Measurements from ENCODE around the gene NOTCH2.

NOTCH2 gene

GRCh38 chr1:119898981-119899720, 170.3 kb downstream of the NOTCH2 start:
- DNase-seq: no peak

GRCh38 chr1:119898530-119898929, 170.9 kb downstream of the NOTCH2 start:
- DNase-seq: no peak

- no peak for DNase-seq
These were observed 173.2 kb downstream of the NOTCH2 start, which contains the start of gene ADAM30 for GRCh38 chr1:119896303-119896702. ADAM30 (minus strand) TSS chr1:119896515; CDS start chr1:119896336, 179 bp downstream.

- no peak for DNase-seq
These were observed 174.4 kb downstream of the NOTCH2 start for GRCh38 chr1:119895102-119895501.

GRCh38 chr1:119893827-119894700, 175.4 kb downstream of the NOTCH2 start:
- DNase-seq: no peak

- no peak for DNase-seq
These were observed 176.1 kb downstream of the NOTCH2 start for GRCh38 chr1:119893238-119893791.

- DNase-seq: no peak
These were observed 178.1 kb downstream of the NOTCH2 start for GRCh38 chr1:119891386-119891785.

GRCh38 chr1:119888476-119888875, 181.0 kb downstream of the NOTCH2 start:
- DNase-seq: no peak

- DNase-seq: no peak
These were observed 182.0 kb downstream of the NOTCH2 start for GRCh38 chr1:119887427-119887826.

GRCh38 chr1:119885903-119886783, 183.3 kb downstream of the NOTCH2 start:
- DNase-seq: no peak

GRCh38 chr1:119884711-119885110, 184.8 kb downstream of the NOTCH2 start:
- no peak for DNase-seq

- DNase-seq: no peak
These were observed 185.6 kb downstream of the NOTCH2 start for GRCh38 chr1:119883826-119884225.

- DNase-seq: no peak
These were observed 187.1 kb downstream of the NOTCH2 start for GRCh38 chr1:119882132-119883049.

- no peak for DNase-seq
These were observed 189.7 kb downstream of the NOTCH2 start for GRCh38 chr1:119879510-119880434.

- no peak for DNase-seq
These were observed 191.3 kb downstream of the NOTCH2 start for GRCh38 chr1:119878171-119878570.

GRCh38 chr1:119874186-119874585, 195.3 kb downstream of the NOTCH2 start:
- DNase-seq: no peak

- DNase-seq: peak; percentile 82
These were observed 196.1 kb downstream of the NOTCH2 start for GRCh38 chr1:119873135-119874015.

- no peak for DNase-seq
These were observed 197.6 kb downstream of the NOTCH2 start for GRCh38 chr1:119871881-119872280.

GRCh38 chr1:119870917-119871596, 198.4 kb downstream of the NOTCH2 start:
- DNase-seq: peak; percentile 88

All from femur (tissue), 1 donor.